ENCODE results near the gene KCNK15.

DNA sequence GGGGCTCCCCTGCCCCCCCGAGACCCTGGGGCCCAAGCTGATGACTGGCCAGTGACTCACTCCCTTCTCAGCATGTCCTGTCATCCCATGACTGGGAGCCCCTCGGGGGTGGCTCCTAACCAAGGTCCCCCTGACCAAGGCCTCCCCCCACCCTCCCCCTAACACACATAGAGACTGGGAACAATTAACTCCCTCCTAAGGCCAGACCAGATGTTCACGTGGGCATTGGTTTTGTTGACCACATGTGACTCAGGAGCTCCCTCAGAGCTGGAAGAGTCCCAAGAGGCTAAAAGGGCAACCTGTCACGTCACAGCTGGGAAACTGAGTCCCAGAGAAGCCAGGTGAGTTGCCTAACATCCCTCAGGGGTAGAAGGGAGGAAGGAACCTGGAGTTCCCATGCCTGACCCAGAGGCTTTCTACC lies 41.1 kb upstream of the KCNK15 start:
- no peak for TF ChIP-seq YY1 (IDR thresholded peaks at IDR 0.05)
- TF ChIP-seq TAF1 (conservative IDR thresholded peaks at IDR 0.05): no peak
- no peak for TF ChIP-seq FOXA1 (IDR thresholded peaks at IDR 0.05)
- TF ChIP-seq, protein P1, sequence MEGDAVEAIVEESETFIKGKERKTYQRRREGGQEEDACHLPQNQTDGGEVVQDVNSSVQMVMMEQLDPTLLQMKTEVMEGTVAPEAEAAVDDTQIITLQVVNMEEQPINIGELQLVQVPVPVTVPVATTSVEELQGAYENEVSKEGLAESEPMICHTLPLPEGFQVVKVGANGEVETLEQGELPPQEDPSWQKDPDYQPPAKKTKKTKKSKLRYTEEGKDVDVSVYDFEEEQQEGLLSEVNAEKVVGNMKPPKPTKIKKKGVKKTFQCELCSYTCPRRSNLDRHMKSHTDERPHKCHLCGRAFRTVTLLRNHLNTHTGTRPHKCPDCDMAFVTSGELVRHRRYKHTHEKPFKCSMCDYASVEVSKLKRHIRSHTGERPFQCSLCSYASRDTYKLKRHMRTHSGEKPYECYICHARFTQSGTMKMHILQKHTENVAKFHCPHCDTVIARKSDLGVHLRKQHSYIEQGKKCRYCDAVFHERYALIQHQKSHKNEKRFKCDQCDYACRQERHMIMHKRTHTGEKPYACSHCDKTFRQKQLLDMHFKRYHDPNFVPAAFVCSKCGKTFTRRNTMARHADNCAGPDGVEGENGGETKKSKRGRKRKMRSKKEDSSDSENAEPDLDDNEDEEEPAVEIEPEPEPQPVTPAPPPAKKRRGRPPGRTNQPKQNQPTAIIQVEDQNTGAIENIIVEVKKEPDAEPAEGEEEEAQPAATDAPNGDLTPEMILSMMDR (IDR thresholded peaks at IDR 0.05; ENCODE audit: low read depth, low read length, missing input control): no peak
- no peak for TF ChIP-seq RAD21 (IDR thresholded peaks at IDR 0.05)
- TF ChIP-seq, protein P2, sequence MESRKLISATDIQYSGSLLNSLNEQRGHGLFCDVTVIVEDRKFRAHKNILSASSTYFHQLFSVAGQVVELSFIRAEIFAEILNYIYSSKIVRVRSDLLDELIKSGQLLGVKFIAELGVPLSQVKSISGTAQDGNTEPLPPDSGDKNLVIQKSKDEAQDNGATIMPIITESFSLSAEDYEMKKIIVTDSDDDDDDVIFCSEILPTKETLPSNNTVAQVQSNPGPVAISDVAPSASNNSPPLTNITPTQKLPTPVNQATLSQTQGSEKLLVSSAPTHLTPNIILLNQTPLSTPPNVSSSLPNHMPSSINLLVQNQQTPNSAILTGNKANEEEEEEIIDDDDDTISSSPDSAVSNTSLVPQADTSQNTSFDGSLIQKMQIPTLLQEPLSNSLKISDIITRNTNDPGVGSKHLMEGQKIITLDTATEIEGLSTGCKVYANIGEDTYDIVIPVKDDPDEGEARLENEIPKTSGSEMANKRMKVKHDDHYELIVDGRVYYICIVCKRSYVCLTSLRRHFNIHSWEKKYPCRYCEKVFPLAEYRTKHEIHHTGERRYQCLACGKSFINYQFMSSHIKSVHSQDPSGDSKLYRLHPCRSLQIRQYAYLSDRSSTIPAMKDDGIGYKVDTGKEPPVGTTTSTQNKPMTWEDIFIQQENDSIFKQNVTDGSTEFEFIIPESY (IDR thresholded peaks at IDR 0.05): no peak
- TF ChIP-seq HNF4A (conservative IDR thresholded peaks at IDR 0.05): no peak
- TF ChIP-seq, protein P3, sequence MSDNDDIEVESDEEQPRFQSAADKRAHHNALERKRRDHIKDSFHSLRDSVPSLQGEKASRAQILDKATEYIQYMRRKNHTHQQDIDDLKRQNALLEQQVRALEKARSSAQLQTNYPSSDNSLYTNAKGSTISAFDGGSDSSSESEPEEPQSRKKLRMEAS (IDR thresholded peaks at IDR 0.05): no peak
- TF ChIP-seq GABPA (IDR thresholded peaks at IDR 0.05 in 1 of 2, conservative IDR thresholded peaks at IDR 0.05 in 1 of 2): no peak
- TF ChIP-seq FOXA2 (IDR thresholded peaks at IDR 0.05): no peak
- TF ChIP-seq EGR1 (IDR thresholded peaks at IDR 0.05; ENCODE audit: low read depth in 2 of 2): no peak
- no peak for TF ChIP-seq SP1 (IDR thresholded peaks at IDR 0.05)
- no peak for TF ChIP-seq NR2F2 (IDR thresholded peaks at IDR 0.05)
